ENCODE results near the gene FBXW7. TPM values are rescaled to one million over a fixed set of nuclear protein-coding genes. Genes with fewer than 3 reads are reported as not detected.

Gene FBXW7
- total and polyA plus RNA-seq, 4 donors: 6.5 to 62.7 (median 32.5) TPM

- DNase-seq (no peak), ATAC-seq (ENCODE audit: low FRiP score) (no peak)
- H3K27ac ChIP-seq (ENCODE audit: low read depth in 1 of 2, low read length in 2 of 2): no peak overlapping the region
- no peaks in the 10 kb centered on the region for H3K4me1 ChIP-seq (ENCODE audit: control insufficient read depth in 1 of 2, insufficient read depth in 2 of 2, low read length in 2 of 2)
- intact Hi-C loops (cut with DNase I): no loop called here
- no peaks in the 10 kb centered on the region for H3K36me3 ChIP-seq (ENCODE audit: control insufficient read depth in 1 of 2, insufficient read depth in 2 of 2, low read length in 1 of 2)
- 96 to 98% methylated on average over 2 of the region's 2 CpGs for WGBS, 2 donors
- H3K9me3 ChIP-seq (ENCODE audit: control insufficient read depth, low read length): no peaks in the 10 kb centered on the region
- H3K4me3 ChIP-seq (ENCODE audit: low read length in 2 of 2): no peak overlapping the region
- H3K27me3 ChIP-seq (ENCODE audit: control insufficient read depth in 1 of 2, insufficient read depth in 2 of 2, low read length in 1 of 2): no peaks in the 10 kb centered on the region
Observed at GRCh38 chr4:152380919-152381318, 155.0 kb downstream of the FBXW7 start.

GRCh38 chr4:152380185-152380584 is 155.7 kb downstream of the FBXW7 start:
- DNase-seq (no peak), ATAC-seq (ENCODE audit: low FRiP score) (no peak)
- no peak overlapping the region for H3K27ac ChIP-seq (ENCODE audit: low read depth in 1 of 2, low read length in 2 of 2)
- no peak overlapping the region for H3K4me3 ChIP-seq (ENCODE audit: low read length in 2 of 2)
- no peaks in the 10 kb centered on the region for H3K4me1 ChIP-seq (ENCODE audit: control insufficient read depth in 1 of 2, insufficient read depth in 2 of 2, low read length in 2 of 2)
- H3K27me3 ChIP-seq (ENCODE audit: control insufficient read depth in 1 of 2, insufficient read depth in 2 of 2, low read length in 1 of 2): no peaks in the 10 kb centered on the region
- WGBS, 2 donors: 97 to 100% methylated on average over 3 of the region's 3 CpGs
- no peaks in the 10 kb centered on the region for H3K36me3 ChIP-seq (ENCODE audit: control insufficient read depth in 1 of 2, insufficient read depth in 2 of 2, low read length in 1 of 2)
- intact Hi-C loops (cut with DNase I): no loop called here
- H3K9me3 ChIP-seq (ENCODE audit: control insufficient read depth, low read length): no peaks in the 10 kb centered on the region

- Histone ChIP-seq H3K4me3 (ENCODE audit: low read length in 2 of 2) (no peak overlapping the region), H3K27ac (ENCODE audit: low read depth in 1 of 2, low read length in 2 of 2) (no peak overlapping the region), H3K27me3 (ENCODE audit: control insufficient read depth in 1 of 2, insufficient read depth in 2 of 2, low read length in 1 of 2) (no peaks in the 10 kb centered on the region), H3K36me3 (ENCODE audit: control insufficient read depth in 1 of 2, insufficient read depth in 2 of 2, low read length in 1 of 2) (no peaks in the 10 kb centered on the region), H3K4me1 (ENCODE audit: control insufficient read depth in 1 of 2, insufficient read depth in 2 of 2, low read length in 2 of 2) (no peaks in the 10 kb centered on the region), H3K9me3 (ENCODE audit: control insufficient read depth, low read length) (no peaks in the 10 kb centered on the region)
- intact Hi-C loops (cut with DNase I): no loop called here
- ATAC-seq (ENCODE audit: low FRiP score): no peak
- WGBS, 2 donors: 77 to 81% methylated on average over 3 of the region's 3 CpGs
- DNase-seq: no peak
Observed at GRCh38 chr4:152374606-152375285, 161.1 kb downstream of the FBXW7 start.

GRCh38 chr4:152374153-152374552 is 161.7 kb downstream of the FBXW7 start:
- DNase-seq: no peak
- Histone ChIP-seq H3K4me3 (ENCODE audit: low read length in 2 of 2) (no peak overlapping the region), H3K36me3 (ENCODE audit: control insufficient read depth in 1 of 2, insufficient read depth in 2 of 2, low read length in 1 of 2) (no peaks in the 10 kb centered on the region), H3K4me1 (ENCODE audit: control insufficient read depth in 1 of 2, insufficient read depth in 2 of 2, low read length in 2 of 2) (no peaks in the 10 kb centered on the region), H3K27me3 (ENCODE audit: control insufficient read depth in 1 of 2, insufficient read depth in 2 of 2, low read length in 1 of 2) (no peaks in the 10 kb centered on the region), H3K27ac (ENCODE audit: low read depth in 1 of 2, low read length in 2 of 2) (no peak overlapping the region), H3K9me3 (ENCODE audit: control insufficient read depth, low read length) (no peaks in the 10 kb centered on the region)
- 94% methylated on average over 1 of the region's 1 CpG for WGBS, 2 donors
- intact Hi-C loops (cut with DNase I): no loop called here
- ATAC-seq (ENCODE audit: low FRiP score): no peak

- Histone ChIP-seq H3K4me1 (ENCODE audit: control insufficient read depth in 1 of 2, insufficient read depth in 2 of 2, low read length in 2 of 2) (no peaks in the 10 kb centered on the region), H3K9me3 (ENCODE audit: control insufficient read depth, low read length) (no peaks in the 10 kb centered on the region), H3K27ac (ENCODE audit: low read depth in 1 of 2, low read length in 2 of 2) (no peak overlapping the region), H3K4me3 (ENCODE audit: low read length in 2 of 2) (no peak overlapping the region), H3K36me3 (ENCODE audit: control insufficient read depth in 1 of 2, insufficient read depth in 2 of 2, low read length in 1 of 2) (no peaks in the 10 kb centered on the region), H3K27me3 (ENCODE audit: control insufficient read depth in 1 of 2, insufficient read depth in 2 of 2, low read length in 1 of 2) (no peaks in the 10 kb centered on the region)
- ATAC-seq (ENCODE audit: low FRiP score) (no peak), DNase-seq (no peak)
- intact Hi-C loops (cut with DNase I): no loop called here
Observed at GRCh38 chr4:152372444-152372843, 163.4 kb downstream of the FBXW7 start.

- Histone ChIP-seq H3K36me3 (ENCODE audit: control insufficient read depth in 1 of 2, insufficient read depth in 2 of 2, low read length in 1 of 2) (no peaks in the 10 kb centered on the region), H3K9me3 (ENCODE audit: control insufficient read depth, low read length) (no peaks in the 10 kb centered on the region), H3K4me3 (ENCODE audit: low read length in 2 of 2) (no peak overlapping the region), H3K4me1 (ENCODE audit: control insufficient read depth in 1 of 2, insufficient read depth in 2 of 2, low read length in 2 of 2) (no peaks in the 10 kb centered on the region), H3K27me3 (ENCODE audit: control insufficient read depth in 1 of 2, insufficient read depth in 2 of 2, low read length in 1 of 2) (no peaks in the 10 kb centered on the region), H3K27ac (ENCODE audit: low read depth in 1 of 2, low read length in 2 of 2) (no peak overlapping the region)
- DNase-seq (no peak), ATAC-seq (ENCODE audit: low FRiP score) (no peak)
- WGBS, 2 donors: 40 to 51% methylated on average over 1 of the region's 1 CpG
- intact Hi-C loops (cut with DNase I): no loop called here
Observed at GRCh38 chr4:152369902-152370295, 166.0 kb downstream of the FBXW7 start.

- Histone ChIP-seq H3K36me3 (ENCODE audit: control insufficient read depth in 1 of 2, insufficient read depth in 2 of 2, low read length in 1 of 2) (no peaks in the 10 kb centered on the region), H3K9me3 (ENCODE audit: control insufficient read depth, low read length) (no peaks in the 10 kb centered on the region), H3K27me3 (ENCODE audit: control insufficient read depth in 1 of 2, insufficient read depth in 2 of 2, low read length in 1 of 2) (no peaks in the 10 kb centered on the region), H3K4me3 (ENCODE audit: low read length in 2 of 2) (no peak overlapping the region), H3K4me1 (ENCODE audit: control insufficient read depth in 1 of 2, insufficient read depth in 2 of 2, low read length in 2 of 2) (no peaks in the 10 kb centered on the region), H3K27ac (ENCODE audit: low read depth in 1 of 2, low read length in 2 of 2) (no peak overlapping the region)
- DNase-seq (no peak), ATAC-seq (ENCODE audit: low FRiP score) (no peak)
- 88 to 90% methylated on average over 8 of the region's 8 CpGs for WGBS, 2 donors
- intact Hi-C loops (cut with DNase I): no loop called here
Observed at GRCh38 chr4:152369203-152369901, 166.5 kb downstream of the FBXW7 start.

- 91 to 92% methylated on average over 3 of the region's 3 CpGs for WGBS, 2 donors
Observed at GRCh38 chr4:152368001-152368400, 167.9 kb downstream of the FBXW7 start.

GRCh38 chr4:152364883-152365282 is 171.0 kb downstream of the FBXW7 start:
- Histone ChIP-seq H3K27me3 (ENCODE audit: control insufficient read depth in 1 of 2, insufficient read depth in 2 of 2, low read length in 1 of 2) (no peaks in the 10 kb centered on the region), H3K4me3 (ENCODE audit: low read length in 2 of 2) (no peak overlapping the region), H3K27ac (ENCODE audit: low read depth in 1 of 2, low read length in 2 of 2) (no peak overlapping the region), H3K9me3 (ENCODE audit: control insufficient read depth, low read length) (no peaks in the 10 kb centered on the region), H3K36me3 (ENCODE audit: control insufficient read depth in 1 of 2, insufficient read depth in 2 of 2, low read length in 1 of 2) (no peaks in the 10 kb centered on the region), H3K4me1 (ENCODE audit: control insufficient read depth in 1 of 2, insufficient read depth in 2 of 2, low read length in 2 of 2) (no peaks in the 10 kb centered on the region)
- DNase-seq (no peak), ATAC-seq (ENCODE audit: low FRiP score) (no peak)
- WGBS, 2 donors: 94 to 98% methylated on average over 3 of the region's 3 CpGs
- intact Hi-C loops (cut with DNase I): no loop called here

More at GRCh38 chr4:152368001-152368400, 167.9 kb downstream of the FBXW7 start:
- Histone ChIP-seq H3K4me1 (ENCODE audit: control insufficient read depth in 1 of 2, insufficient read depth in 2 of 2, low read length in 2 of 2) (no peaks in the 10 kb centered on the region), H3K27ac (ENCODE audit: low read depth in 1 of 2, low read length in 2 of 2) (no peak overlapping the region), H3K36me3 (ENCODE audit: control insufficient read depth in 1 of 2, insufficient read depth in 2 of 2, low read length in 1 of 2) (no peaks in the 10 kb centered on the region), H3K9me3 (ENCODE audit: control insufficient read depth, low read length) (no peaks in the 10 kb centered on the region), H3K4me3 (ENCODE audit: low read length in 2 of 2) (no peak overlapping the region), H3K27me3 (ENCODE audit: control insufficient read depth in 1 of 2, insufficient read depth in 2 of 2, low read length in 1 of 2) (no peaks in the 10 kb centered on the region)
- ATAC-seq (ENCODE audit: low FRiP score): no peak
- intact Hi-C loops (cut with DNase I): no loop called here
- DNase-seq: no peak

Measured in aorta (tissue), 5 donors.